HepG2 (cell line): ENCODE results near the gene LEMD1. TPM values are rescaled to one million over a fixed set of nuclear protein-coding genes. Genes with fewer than 3 reads are reported as not detected.

Experiments used
- ATAC-seq: fragments of 200-7000 bp; cut with Tn5 transposase; 3 replicates; pipeline ENCODE4 v1.9.1; 2020; ENCODE audit warnings: mild to moderate bottlenecking, moderate library complexity
- BruUV-seq: library from RNA; stranded (reverse); fragments of 400-500 nt; replicated peaks from 2 replicates; lab custom pipeline; 2021; lab: Mats Ljungman, UMichigan
- CTCF ChIA-PET: fragments of 300-600 bp; formaldehyde crosslinking; extraction: SDS; loops from one replicate; lab custom pipeline; 2021; ENCODE audit warnings: low total read pairs, inconsistent platforms, low intra/inter-chr PET ratio; lab: Yijun Ruan, JAX
- POLR2A ChIA-PET: fragments of 350-600 bp; sonication (Branson Sonifier 250); formaldehyde crosslinking; loops from one replicate; lab custom pipeline; 2020; ENCODE audit warnings: antibody characterized with exemption, inconsistent platforms; lab: Yijun Ruan, JAX
- DNase-seq: peaks from one replicate; pipeline ENCODE4 v3.0.0-alpha.2; 2015; ENCODE audit warnings: low spot score
- FAIRE-seq: peaks from 3 replicates; lab custom pipeline; 2011; peaks lifted over from hg19 to GRCh38; lab: Jason Lieb, UNC
- H2AFZ ChIP-seq: one replicate; pipeline ENCODE4 v1.6.1; 2011; ENCODE audit warnings: low read length, inconsistent platforms
- H3K27ac ChIP-seq: fragments of 300-600 bp; 3 replicates; pipeline ENCODE4 v1.8.0; 2011; ENCODE audit warnings: mixed run types, mild to moderate bottlenecking, mixed read lengths, low read length, inconsistent platforms; ENCODE audit not compliant: insufficient read depth; ENCODE audit errors: extremely low read length
- H3K27me3 ChIP-seq, 2 experiments: fragments of 200-600 bp in 1 of 2; 2 replicates in 1 of 2; 3 replicates in 1 of 2; pipeline versions ENCODE4 v1.6.0 to v1.8.0; 2011; ENCODE audit warnings: low read length in 2 of 2, mild to moderate bottlenecking in 2 of 2, moderate library complexity in 2 of 2, inconsistent platforms in 1 of 2; ENCODE audit not compliant: insufficient read depth in 2 of 2, control insufficient read depth in 1 of 2
- H3K36me3 ChIP-seq, 2 experiments: fragments of 200-600 bp in 1 of 2; replicated peaks in 1 of 2; 2 replicates in 1 of 2; 3 replicates in 1 of 2; pipeline versions ENCODE4 v1.5.1 to v1.8.0; 2011; ENCODE audit warnings: low read length in 2 of 2, inconsistent platforms in 1 of 2; ENCODE audit not compliant: insufficient read depth in 2 of 2, control insufficient read depth in 1 of 2
- H3K4me1 ChIP-seq: 2 replicates; pipeline ENCODE4 v1.5.1; 2012; ENCODE audit warnings: low read length, inconsistent platforms; ENCODE audit not compliant: insufficient read depth
- H3K4me2 ChIP-seq: 2 replicates; pipeline ENCODE4 v1.6.0; 2011; ENCODE audit warnings: low read depth, low read length, inconsistent platforms
- H3K4me3 ChIP-seq, 3 experiments: fragments of 200-600 bp in 1 of 3; sonication (generic), shearing (Covaris generic) in 1 of 3; replicated peaks in 1 of 3; 2 replicates each; pipeline ENCODE4 v1.5.1; 2011 to 2016; ENCODE audit warnings: low read length in 3 of 3, inconsistent platforms in 2 of 3, low read depth in 2 of 3, mild to moderate bottlenecking in 2 of 3, control low read depth in 1 of 3, mixed read lengths in 1 of 3; ENCODE audit not compliant: insufficient read depth in 1 of 3
- H3K79me2 ChIP-seq: one replicate; pipeline ENCODE4 v1.6.1; 2011; ENCODE audit warnings: low read length, inconsistent platforms; ENCODE audit not compliant: insufficient read depth
- H3K9ac ChIP-seq: 2 replicates; pipeline ENCODE4 v1.6.0; 2011; ENCODE audit warnings: mild to moderate bottlenecking, low read depth, low read length, inconsistent platforms; ENCODE audit not compliant: insufficient read depth
- H3K9me3 ChIP-seq: 2 replicates; pipeline ENCODE4 v1.5.1; 2012; ENCODE audit warnings: mild to moderate bottlenecking, low read length
- H4K20me1 ChIP-seq: 2 replicates; pipeline ENCODE4 v1.6.0; 2011; ENCODE audit warnings: inconsistent platforms, mild to moderate bottlenecking, low read length, moderate library complexity; ENCODE audit not compliant: insufficient read depth
- ASH2L ChIP-seq: fragments of 300-600, 200-600 bp; sonication (generic); IDR thresholded peaks from 2 replicates; pipeline ENCODE4 v1.7.0; 2017; ENCODE audit warnings: low read depth, mild to moderate bottlenecking, moderate library complexity, mixed read lengths, low read length; ENCODE audit not compliant: insufficient read length
- FOXJ3 ChIP-seq: sonication (generic); formaldehyde crosslinking; IDR thresholded peaks from 2 replicates; pipeline ENCODE4 v1.4.0; 2020; ENCODE audit warnings: missing genetic modification reagents, mild to moderate bottlenecking, borderline replicate concordance
- HDAC1 ChIP-seq: sonication (generic); formaldehyde crosslinking; IDR thresholded peaks from 2 replicates; pipeline ENCODE4 v1.5.1; 2020; ENCODE audit warnings: mild to moderate bottlenecking, missing genetic modification reagents
- JARID2 ChIP-seq: sonication (generic); formaldehyde crosslinking; IDR thresholded peaks from 2 replicates; pipeline ENCODE4 v1.8.1; 2023; ENCODE audit warnings: missing genetic modification reagents, inconsistent platforms; ENCODE audit not compliant: insufficient replicate concordance
- JDP2 ChIP-seq: sonication (generic); formaldehyde crosslinking; IDR thresholded peaks from 2 replicates; pipeline ENCODE4 v1.8.1; 2022; ENCODE audit warnings: missing genetic modification reagents, borderline replicate concordance
- MAFF ChIP-seq: IDR thresholded peaks from 2 replicates; pipeline ENCODE4 v1.6.1; 2011; ENCODE audit warnings: low read depth, low read length, improper control_type of control experiment
- NFIB ChIP-seq: sonication (generic); formaldehyde crosslinking; IDR thresholded peaks from 2 replicates; pipeline ENCODE4 v1.9.0; 2021; ENCODE audit warnings: missing genetic modification reagents, mild to moderate bottlenecking, borderline replicate concordance
- NKX3-1 ChIP-seq: sonication (generic); formaldehyde crosslinking; IDR thresholded peaks from 2 replicates; pipeline ENCODE4 v1.5.0; 2020; ENCODE audit warnings: missing genetic modification reagents
- NR3C1 ChIP-seq: sonication (generic); formaldehyde crosslinking; IDR thresholded peaks from 2 replicates; pipeline ENCODE4 v1.4.0; 2020; ENCODE audit warnings: missing genetic modification reagents
- SSRP1 ChIP-seq: IDR thresholded peaks from 2 replicates; pipeline ENCODE4 v1.6.1; 2016; ENCODE audit warnings: control low read depth
- ZNF20 ChIP-seq: sonication (generic); formaldehyde crosslinking; IDR thresholded peaks from 2 replicates; pipeline ENCODE4 v1.4.0; 2020; ENCODE audit warnings: mild to moderate bottlenecking, moderate library complexity, missing genetic modification reagents
- ZNF501 ChIP-seq: sonication (generic); formaldehyde crosslinking; IDR thresholded peaks from 2 replicates; pipeline ENCODE4 v1.5.1; 2020; ENCODE audit warnings: mild to moderate bottlenecking, moderate library complexity, missing genetic modification reagents
- WGBS: methylation state at CpG from one replicate; pipeline ENCODE4 v1.1.6; 2017; ENCODE audit warnings: low lambda C conversion rate; 5-methylcytosine and 5-hydroxymethylcytosine counted together
- in situ Hi-C: cut with HindIII; loops from 2 replicates; pipeline ENCODE4 v1.10.0; 2017; ENCODE audit warnings: low pct_unique_long_range_greater_than_20kb; ENCODE audit not compliant: extremely low pct_ligation_motif_present
- intact Hi-C: fragments of 100-400 bp; cut with micrococcal nuclease; formaldehyde crosslinking; loops from one replicate; pipeline ENCODE4 v1.10.0; 2022; ENCODE audit not compliant: unreplicated experiment
- polyA plus RNA-seq, 8 experiments: library from polyadenylated mRNA; depleted of rRNA in 3 of 8; stranded (reverse) in 7 of 8; unstranded in 1 of 8; fragments of >200 nt; fragmentation: Illumina TruSeq in 4 of 8; extraction: Trizol in 4 of 8; gene quantifications; 2 replicates each; pipeline versions ENCODE4 v1.2.1 to v1.2.3, GENCODE V29; 2011 to 2016; ENCODE audit warnings: low read depth in 4 of 8, missing spikeins in 1 of 8, mixed read lengths in 1 of 8; ENCODE audit not compliant: insufficient read depth in 1 of 8
- total RNA-seq, 5 experiments: library from RNA; depleted of rRNA; stranded (reverse); fragments of >200 nt; fragmentation: Illumina TruSeq; extraction: Trizol; gene quantifications; 2 replicates each; pipeline ENCODE4 v1.2.3, GENCODE V29; 2016; ENCODE audit warnings: low read depth in 1 of 5
- TF ChIP-seq, protein P1 (sequence below): sonication (generic); formaldehyde crosslinking; IDR thresholded peaks from 2 replicates; pipeline ENCODE4 v1.9.0; 2022; ENCODE audit warnings: low read depth, missing genetic modification reagents
- TF ChIP-seq, protein P2 (sequence below): sonication (generic); IDR thresholded peaks from 2 replicates; pipeline ENCODE4 v1.6.1; 2016; ENCODE audit warnings: low read depth, borderline replicate concordance

LEMD1 gene
- total and polyA plus RNA-seq, 2 of the 13 experiments (the other 11 are each of a cell fraction or from before 2014, with no cell fraction given), result 1.4 to 2.3 TPM

DNA sequence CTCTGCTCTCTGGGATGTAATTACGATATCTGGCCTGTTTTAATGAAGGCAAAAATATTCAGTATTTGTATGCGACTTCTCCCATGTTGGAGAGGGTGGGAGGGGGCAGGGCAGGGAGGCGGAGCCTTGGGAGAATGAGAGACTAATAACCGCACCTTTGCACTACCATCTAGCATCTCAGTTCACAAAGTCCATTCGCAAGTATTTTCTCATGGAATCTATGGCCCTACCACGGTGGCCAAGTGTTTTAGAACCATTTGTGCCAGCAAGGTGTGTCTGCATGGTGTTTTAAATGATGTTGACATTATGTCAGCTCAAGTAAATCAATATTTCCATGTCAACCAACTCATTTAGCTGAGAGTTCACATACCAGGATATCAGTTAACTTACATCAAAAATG, 48.3 kb upstream of the LEMD1 start:
- no peak overlapping the region for H3K4me3 ChIP-seq
- CTCF ChIA-PET, result no interaction called here
- H4K20me1 ChIP-seq, result no peaks in the 10 kb centered on the region
- no peak for TF ChIP-seq NR3C1 (CRISPR knock-in tag)
- TF ChIP-seq NFIB, result no peak
- TF ChIP-seq ASH2L, result no peak
- TF ChIP-seq ZNF501, result no peak
- no peak overlapping the region for H3K4me2 ChIP-seq
- in situ Hi-C loops, result no loop called here
- DNase-seq (no peak), ATAC-seq (no peak), FAIRE-seq (no peak)
- intact Hi-C loops, result no loop called here
- no peak overlapping the region for H3K9ac ChIP-seq
- no peak overlapping the region for H2AFZ ChIP-seq
- 21% methylated on average over 6 of the region's 6 CpGs for WGBS
- H3K79me2 ChIP-seq, result no peaks in the 10 kb centered on the region
- POLR2A ChIA-PET, result no interaction called here
- no TSS peak for BruUV-seq
- H3K27ac ChIP-seq, result no peak overlapping the region
- H3K4me1 ChIP-seq, result no peaks in the 10 kb centered on the region
- H3K27me3 ChIP-seq, result peaks cover 3 to 29% of the 10 kb centered on the region in 2 experiments; a peak in 4 of 5 replicates
- H3K36me3 ChIP-seq, result no peaks in the 10 kb centered on the region
- H3K9me3 ChIP-seq, result no peaks in the 10 kb centered on the region

DNA sequence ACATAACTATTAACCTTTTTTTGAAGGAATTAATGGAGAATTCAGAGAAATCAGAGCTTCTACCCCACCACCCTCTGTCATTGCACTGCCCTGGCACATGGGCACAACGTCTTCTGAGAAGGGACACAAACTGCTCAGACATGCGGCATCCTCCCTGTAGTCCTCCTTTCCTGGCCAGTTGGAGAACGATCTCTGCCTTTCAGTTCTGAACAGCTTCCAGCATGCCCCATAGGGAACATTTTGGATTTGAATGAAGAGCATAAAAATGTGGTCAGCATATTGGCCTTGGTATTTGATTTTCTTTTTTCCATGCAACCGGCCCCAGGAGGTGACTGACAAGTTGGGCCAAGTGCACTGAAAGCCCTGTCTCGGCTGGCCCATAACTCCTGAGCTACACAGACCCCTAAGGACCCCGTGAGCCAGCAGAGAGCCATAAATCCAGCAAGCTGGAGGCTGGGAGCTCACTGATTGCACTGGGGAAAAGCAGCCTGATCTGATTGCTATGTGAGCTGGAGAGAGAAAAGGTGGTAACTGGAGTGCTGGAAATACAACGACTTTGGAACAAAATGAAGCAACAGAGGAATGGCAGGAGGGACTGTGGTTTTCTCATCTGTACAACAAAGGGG, 44.9 kb upstream of the LEMD1 start:
- H3K27me3 ChIP-seq, result peaks cover 3 to 41% of the 10 kb centered on the region in 2 experiments; a peak in 3 of 5 replicates
- in situ Hi-C loops (no loop called here), intact Hi-C loops (no loop called here)
- CTCF ChIA-PET, result no interaction called here
- H3K79me2 ChIP-seq, result no peaks in the 10 kb centered on the region
- BruUV-seq, result no TSS peak
- 25% methylated on average over 7 of the region's 7 CpGs for whole genome bisulfite sequencing
- POLR2A ChIA-PET, result interaction anchor here (1.0 kb wide), 1 partner anchor 16 kb away, joined by 4 read pairs; no protein-coding TSS in a partner anchor
- DNase-seq (no peak), ATAC-seq (no peak), FAIRE-seq (no peak)
- no peak overlapping the region for H2AFZ ChIP-seq
- H3K4me1 ChIP-seq, result no peaks in the 10 kb centered on the region
- H3K4me2 ChIP-seq, result no peak overlapping the region
- no peaks in the 10 kb centered on the region for H4K20me1 ChIP-seq
- no peaks in the 10 kb centered on the region for H3K36me3 ChIP-seq
- no peak overlapping the region for H3K4me3 ChIP-seq
- H3K9ac ChIP-seq, result no peak overlapping the region
- H3K27ac ChIP-seq, result no peak overlapping the region
- H3K9me3 ChIP-seq, result no peaks in the 10 kb centered on the region
- no peak for TF ChIP-seq HDAC1
- TF ChIP-seq, protein P1, sequence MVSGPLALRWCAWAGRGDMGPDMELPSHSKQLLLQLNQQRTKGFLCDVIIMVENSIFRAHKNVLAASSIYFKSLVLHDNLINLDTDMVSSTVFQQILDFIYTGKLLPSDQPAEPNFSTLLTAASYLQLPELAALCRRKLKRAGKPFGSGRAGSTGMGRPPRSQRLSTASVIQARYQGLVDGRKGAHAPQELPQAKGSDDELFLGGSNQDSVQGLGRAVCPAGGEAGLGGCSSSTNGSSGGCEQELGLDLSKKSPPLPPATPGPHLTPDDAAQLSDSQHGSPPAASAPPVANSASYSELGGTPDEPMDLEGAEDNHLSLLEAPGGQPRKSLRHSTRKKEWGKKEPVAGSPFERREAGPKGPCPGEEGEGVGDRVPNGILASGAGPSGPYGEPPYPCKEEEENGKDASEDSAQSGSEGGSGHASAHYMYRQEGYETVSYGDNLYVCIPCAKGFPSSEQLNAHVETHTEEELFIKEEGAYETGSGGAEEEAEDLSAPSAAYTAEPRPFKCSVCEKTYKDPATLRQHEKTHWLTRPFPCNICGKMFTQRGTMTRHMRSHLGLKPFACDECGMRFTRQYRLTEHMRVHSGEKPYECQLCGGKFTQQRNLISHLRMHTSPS (CRISPR knock-in tag), result no peak
- no peak for TF ChIP-seq SSRP1 (CRISPR knock-in tag)
- TF ChIP-seq, protein P2, sequence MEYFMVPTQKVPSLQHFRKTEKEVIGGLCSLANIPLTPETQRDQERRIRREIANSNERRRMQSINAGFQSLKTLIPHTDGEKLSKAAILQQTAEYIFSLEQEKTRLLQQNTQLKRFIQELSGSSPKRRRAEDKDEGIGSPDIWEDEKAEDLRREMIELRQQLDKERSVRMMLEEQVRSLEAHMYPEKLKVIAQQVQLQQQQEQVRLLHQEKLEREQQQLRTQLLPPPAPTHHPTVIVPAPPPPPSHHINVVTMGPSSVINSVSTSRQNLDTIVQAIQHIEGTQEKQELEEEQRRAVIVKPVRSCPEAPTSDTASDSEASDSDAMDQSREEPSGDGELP, result no peak
- no peak for TF ChIP-seq FOXJ3 (CRISPR knock-in tag)
- TF ChIP-seq MAFF, result no peak
- TF ChIP-seq ZNF20 (CRISPR knock-in tag), result no peak
- no peak for TF ChIP-seq JDP2 (CRISPR knock-in tag)
- no peak for TF ChIP-seq NKX3-1 (CRISPR knock-in tag)
- no peak for TF ChIP-seq JARID2 (CRISPR knock-in tag)
